Breast epithelium (tissue), 3 donors: ENCODE results near the gene ELOVL6.

Experiments used
- POLR2A ChIP-seq: fragments of 450-650 bp; IDR thresholded peaks from one replicate; pipeline ENCODE4 v1.6.1; 2016; ENCODE audit warnings: antibody characterized with exemption, mild to moderate bottlenecking, moderate library complexity
- TF ChIP-seq, protein P1 (sequence below), 3 donors: fragments of 450-650 bp; IDR thresholded peaks; one replicate each; pipeline ENCODE4 v1.5.1; 2016 to 2017; ENCODE audit warnings: antibody characterized with exemption in 3 of 3, mild to moderate bottlenecking in 3 of 3, moderate library complexity in 3 of 3

DNA sequence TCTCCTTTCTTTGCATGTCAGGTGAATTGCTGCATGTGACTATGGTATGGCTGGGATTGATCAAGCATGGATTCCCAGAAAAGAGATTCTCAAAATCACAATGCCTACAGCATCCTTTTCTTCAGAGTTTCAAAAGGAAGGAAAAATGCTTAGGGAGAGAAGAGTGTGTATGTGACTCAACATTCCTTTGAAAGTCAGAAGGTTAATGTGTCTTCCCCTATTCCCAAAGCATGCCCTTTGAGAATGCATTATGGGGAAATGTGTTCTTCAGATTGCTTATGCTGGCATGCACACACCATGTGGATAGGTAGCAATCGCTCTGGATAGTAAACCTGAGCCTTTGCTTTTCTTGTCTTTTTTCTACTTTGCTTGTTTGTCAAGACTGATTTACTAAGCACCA lies 78.5 kb downstream of the ELOVL6 start:
- TF ChIP-seq POLR2A, result no peak
- TF ChIP-seq, protein P1, sequence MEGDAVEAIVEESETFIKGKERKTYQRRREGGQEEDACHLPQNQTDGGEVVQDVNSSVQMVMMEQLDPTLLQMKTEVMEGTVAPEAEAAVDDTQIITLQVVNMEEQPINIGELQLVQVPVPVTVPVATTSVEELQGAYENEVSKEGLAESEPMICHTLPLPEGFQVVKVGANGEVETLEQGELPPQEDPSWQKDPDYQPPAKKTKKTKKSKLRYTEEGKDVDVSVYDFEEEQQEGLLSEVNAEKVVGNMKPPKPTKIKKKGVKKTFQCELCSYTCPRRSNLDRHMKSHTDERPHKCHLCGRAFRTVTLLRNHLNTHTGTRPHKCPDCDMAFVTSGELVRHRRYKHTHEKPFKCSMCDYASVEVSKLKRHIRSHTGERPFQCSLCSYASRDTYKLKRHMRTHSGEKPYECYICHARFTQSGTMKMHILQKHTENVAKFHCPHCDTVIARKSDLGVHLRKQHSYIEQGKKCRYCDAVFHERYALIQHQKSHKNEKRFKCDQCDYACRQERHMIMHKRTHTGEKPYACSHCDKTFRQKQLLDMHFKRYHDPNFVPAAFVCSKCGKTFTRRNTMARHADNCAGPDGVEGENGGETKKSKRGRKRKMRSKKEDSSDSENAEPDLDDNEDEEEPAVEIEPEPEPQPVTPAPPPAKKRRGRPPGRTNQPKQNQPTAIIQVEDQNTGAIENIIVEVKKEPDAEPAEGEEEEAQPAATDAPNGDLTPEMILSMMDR (IDR thresholded peaks at IDR 0.05), result no peak
